ENCODE measurements around the gene RANBP9. TPM values are rescaled to one million over a fixed set of nuclear protein-coding genes. Genes with fewer than 3 reads are reported as not detected.

RANBP9 gene
- total RNA-seq, 2 donors from 2014 or later: 14.3 to 26.7 TPM

DNA sequence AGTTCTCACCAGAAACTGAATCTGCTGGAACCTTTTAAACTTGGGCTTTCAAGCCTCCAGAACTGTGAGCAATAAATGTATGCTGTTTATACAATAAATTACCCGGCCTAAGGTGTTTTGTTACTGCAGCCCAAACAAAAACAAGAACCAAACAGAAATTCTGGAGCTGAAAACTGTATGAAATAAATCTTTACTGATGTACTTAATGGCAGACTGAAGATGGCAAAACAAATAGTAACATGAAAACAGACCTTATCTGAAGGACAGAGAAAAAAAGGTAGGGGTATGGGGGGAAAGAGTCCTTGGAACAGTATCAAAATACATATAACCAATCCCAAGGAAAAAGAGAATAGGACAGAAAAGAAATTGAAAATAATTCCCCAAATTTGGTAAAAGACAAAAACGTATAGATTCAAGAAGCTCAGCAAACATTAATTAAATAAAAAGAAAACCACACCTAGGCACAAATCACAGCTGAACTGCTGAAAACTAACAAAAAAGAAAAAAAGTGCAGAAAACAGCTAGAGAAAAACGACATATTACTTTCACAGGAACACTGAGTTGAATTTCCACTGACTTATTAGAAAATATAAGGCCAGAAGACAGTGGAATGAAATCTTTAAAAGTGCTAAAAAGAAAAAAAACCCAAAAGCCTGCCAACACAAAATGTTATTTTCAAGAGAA lies 48.8 kb downstream of the RANBP9 start:
- WGBS, 2 donors: 70 to 76% methylated on average over 3 of the region's 3 CpGs
- Histone ChIP-seq H3K36me3 (replicated peaks in 1 of 2; ENCODE audit: insufficient read depth in 1 of 2, low read depth in 2 of 2) (no peaks in the 10 kb centered on the region), H3K4me3 (no peak overlapping the region), H3K27ac (no peak overlapping the region), H3K4me1 (peaks cover 62% of the 10 kb centered on the region), H3K27me3 (no peaks in the 10 kb centered on the region), H3K9me3 (no peaks in the 10 kb centered on the region)
- no peak for DNase-seq
- TF ChIP-seq, protein P1, sequence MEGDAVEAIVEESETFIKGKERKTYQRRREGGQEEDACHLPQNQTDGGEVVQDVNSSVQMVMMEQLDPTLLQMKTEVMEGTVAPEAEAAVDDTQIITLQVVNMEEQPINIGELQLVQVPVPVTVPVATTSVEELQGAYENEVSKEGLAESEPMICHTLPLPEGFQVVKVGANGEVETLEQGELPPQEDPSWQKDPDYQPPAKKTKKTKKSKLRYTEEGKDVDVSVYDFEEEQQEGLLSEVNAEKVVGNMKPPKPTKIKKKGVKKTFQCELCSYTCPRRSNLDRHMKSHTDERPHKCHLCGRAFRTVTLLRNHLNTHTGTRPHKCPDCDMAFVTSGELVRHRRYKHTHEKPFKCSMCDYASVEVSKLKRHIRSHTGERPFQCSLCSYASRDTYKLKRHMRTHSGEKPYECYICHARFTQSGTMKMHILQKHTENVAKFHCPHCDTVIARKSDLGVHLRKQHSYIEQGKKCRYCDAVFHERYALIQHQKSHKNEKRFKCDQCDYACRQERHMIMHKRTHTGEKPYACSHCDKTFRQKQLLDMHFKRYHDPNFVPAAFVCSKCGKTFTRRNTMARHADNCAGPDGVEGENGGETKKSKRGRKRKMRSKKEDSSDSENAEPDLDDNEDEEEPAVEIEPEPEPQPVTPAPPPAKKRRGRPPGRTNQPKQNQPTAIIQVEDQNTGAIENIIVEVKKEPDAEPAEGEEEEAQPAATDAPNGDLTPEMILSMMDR (IDR thresholded peaks at IDR 0.05): no peak
- no peak for TF ChIP-seq POLR2A (IDR thresholded peaks at IDR 0.05)
- intact Hi-C loops (cut with DNase I): no loop called here
- no peak for ATAC-seq

DNA sequence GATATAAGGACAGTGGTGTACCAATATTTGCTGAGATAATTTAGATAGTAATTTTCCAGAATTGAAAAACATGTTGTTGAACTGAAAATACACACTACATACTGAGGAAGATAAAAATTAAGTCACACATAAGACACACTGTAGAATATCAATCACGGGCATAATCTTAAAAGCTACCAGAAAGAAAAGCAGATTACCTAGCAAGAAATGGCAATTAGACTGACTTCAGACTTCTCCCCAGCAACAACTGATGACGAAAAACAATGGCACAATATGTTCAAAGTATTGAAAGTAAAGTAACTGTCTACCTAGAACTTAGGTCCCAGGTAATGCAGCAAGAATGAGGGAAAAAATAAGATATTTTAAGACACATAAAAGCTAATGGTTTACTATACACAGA lies 50.0 kb downstream of the RANBP9 start:
- Histone ChIP-seq H3K27me3 (no peaks in the 10 kb centered on the region), H3K27ac (no peak overlapping the region), H3K36me3 (replicated peaks in 1 of 2; ENCODE audit: insufficient read depth in 1 of 2, low read depth in 2 of 2) (no peaks in the 10 kb centered on the region), H3K4me1 (peaks cover 57% of the 10 kb centered on the region), H3K9me3 (no peaks in the 10 kb centered on the region), H3K4me3 (no peak overlapping the region)
- TF ChIP-seq, protein P1 (IDR thresholded peaks at IDR 0.05): no peak
- TF ChIP-seq POLR2A (IDR thresholded peaks at IDR 0.05): no peak
- DNase-seq (no peak), ATAC-seq (no peak)
- WGBS, 2 donors: 63 to 66% methylated on average over 2 of the region's 2 CpGs
- intact Hi-C loops (cut with DNase I): no loop called here

DNA sequence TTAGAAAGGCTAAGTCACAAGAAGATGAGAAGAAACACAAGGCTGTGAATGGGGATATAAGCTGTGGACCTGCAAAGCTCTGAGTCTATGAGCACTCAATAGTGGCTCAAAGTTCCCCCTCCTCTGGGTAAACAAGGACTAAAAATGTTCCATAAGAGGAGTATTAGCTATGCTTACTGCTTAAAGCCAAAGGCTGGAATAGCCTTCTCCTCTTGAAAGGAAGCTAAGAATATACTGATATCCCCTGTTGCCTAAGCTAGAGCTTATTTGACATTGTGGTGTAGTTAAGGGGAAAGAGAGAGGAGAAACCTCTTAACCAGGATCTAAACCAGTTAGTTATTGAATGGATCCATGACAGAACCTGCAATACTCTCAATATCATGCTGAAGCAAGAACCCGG lies 50.7 kb downstream of the RANBP9 start:
- H3K9me3 ChIP-seq: no peaks in the 10 kb centered on the region
- intact Hi-C loops (cut with DNase I): no loop called here
- no peak overlapping the region for H3K27ac ChIP-seq
- H3K36me3 ChIP-seq (replicated peaks in 1 of 2; ENCODE audit: insufficient read depth in 1 of 2, low read depth in 2 of 2): no peaks in the 10 kb centered on the region
- no peak for ATAC-seq
- TF ChIP-seq POLR2A (IDR thresholded peaks at IDR 0.05): no peak
- TF ChIP-seq, protein P1 (IDR thresholded peaks at IDR 0.05): no peak
- peaks cover 55% of the 10 kb centered on the region for H3K4me1 ChIP-seq
- no peaks in the 10 kb centered on the region for H3K27me3 ChIP-seq
- H3K4me3 ChIP-seq: no peak overlapping the region
- WGBS, 2 donors: 85 to 89% methylated on average over 1 of the region's 1 CpG
- no peak for DNase-seq

DNA sequence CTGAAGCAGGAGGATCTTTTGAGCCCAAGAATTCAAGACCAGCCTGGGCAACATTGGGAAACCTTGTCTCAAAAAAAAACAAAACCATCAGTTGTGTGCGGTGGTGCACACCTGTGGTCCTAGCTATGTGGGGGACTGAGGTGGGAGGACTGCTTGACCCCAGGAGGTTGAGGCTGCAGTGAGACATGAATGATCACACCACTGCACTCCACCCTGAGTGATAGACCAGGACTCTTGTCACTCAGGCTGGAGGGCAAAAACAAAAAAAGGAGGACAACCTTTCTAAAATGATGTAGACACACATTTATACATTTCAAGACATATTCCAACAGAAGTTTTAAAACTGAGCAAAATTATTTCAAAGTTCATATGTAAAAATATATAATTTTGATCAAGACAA lies 51.4 kb downstream of the RANBP9 start:
- H3K27ac ChIP-seq: no peak overlapping the region
- 86 to 100% methylated on average over 1 of the region's 1 CpG for WGBS, 2 donors
- H3K4me3 ChIP-seq: no peak overlapping the region
- H3K9me3 ChIP-seq: no peaks in the 10 kb centered on the region
- H3K4me1 ChIP-seq: peaks cover 49% of the 10 kb centered on the region
- ATAC-seq: no peak
- H3K27me3 ChIP-seq: no peaks in the 10 kb centered on the region
- H3K36me3 ChIP-seq (replicated peaks in 1 of 2; ENCODE audit: insufficient read depth in 1 of 2, low read depth in 2 of 2): no peaks in the 10 kb centered on the region
- DNase-seq: no peak
- TF ChIP-seq POLR2A (IDR thresholded peaks at IDR 0.05): no peak
- TF ChIP-seq, protein P1 (IDR thresholded peaks at IDR 0.05): no peak
- intact Hi-C loops (cut with DNase I): no loop called here

DNA sequence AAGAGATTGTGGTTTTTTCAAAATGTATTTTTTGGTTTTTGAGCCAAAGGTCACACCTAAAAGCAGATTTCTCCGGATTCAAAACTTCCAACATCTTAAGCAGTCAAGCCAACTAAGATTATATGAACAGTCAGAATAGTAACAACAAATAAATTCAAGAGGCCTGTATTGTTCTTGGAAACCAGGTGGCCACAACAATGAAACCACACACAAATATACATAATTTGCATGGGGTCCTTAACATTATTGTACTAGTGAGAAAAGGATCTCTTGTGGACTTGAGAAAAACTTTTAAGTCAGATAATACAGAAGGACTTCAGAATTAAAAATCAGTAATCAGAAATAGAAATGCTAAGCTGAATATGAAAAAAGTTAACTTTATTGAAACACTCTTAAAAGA lies 55.9 kb downstream of the RANBP9 start:
- intact Hi-C loops (cut with DNase I): no loop called here
- no peak for ATAC-seq
- Histone ChIP-seq H3K4me3 (no peak overlapping the region), H3K9me3 (no peaks in the 10 kb centered on the region), H3K4me1 (peaks cover 20% of the 10 kb centered on the region), H3K27me3 (no peaks in the 10 kb centered on the region), H3K36me3 (replicated peaks in 1 of 2; ENCODE audit: insufficient read depth in 1 of 2, low read depth in 2 of 2) (peaks cover 0 to 1% of the 10 kb centered on the region in 2 donors), H3K27ac (no peak overlapping the region)
- WGBS, 2 donors: 80 to 89% methylated on average over 1 of the region's 1 CpG
- no peak for DNase-seq
- TF ChIP-seq, protein P1 (IDR thresholded peaks at IDR 0.05): no peak
- TF ChIP-seq POLR2A (IDR thresholded peaks at IDR 0.05): no peak

Data from body of pancreas (tissue), 4 donors.